Measurements from ENCODE around the gene CLTRN. TPM values are rescaled to one million over a fixed set of nuclear protein-coding genes. Genes with fewer than 3 reads are reported as not detected.
A peak's percentile ranks its signal among the peaks of the same experiment; 100 is the strongest.

The CLTRN gene
- total and polyA plus RNA-seq, 2 of the 8 experiments (the other 6 are each of a cell fraction or from before 2014, with no cell fraction given): 1.2 to 1.3 TPM

- H3K18ac ChIP-seq (ENCODE audit: extremely low read depth, low read length): no peak overlapping the region
- no peak overlapping the region for H2BK15ac ChIP-seq (ENCODE audit: low read length)
- TF ChIP-seq KDM4A (IDR thresholded peaks at IDR 0.05; ENCODE audit: low read depth, low read length, severe bottlenecking) (peak; percentile 12), SUZ12 (IDR thresholded peaks at IDR 0.05; ENCODE audit: low read length) (no peak)
- no peak for FAIRE-seq
- WGBS, 2 experiments (ENCODE audit: extremely low coverage in 1 of 2, insufficient coverage in 1 of 2, insufficient read length in 1 of 2, insufficient replicate concordance in 2 of 2, low coverage in 1 of 2, low lambda C conversion rate in 2 of 2, missing lambda C conversion rate in 1 of 2): 2% methylated on average over 12 of the region's 13 CpGs; no CpG with 5 or more reads in 1 of the 2 experiments
- CTCF ChIA-PET (ENCODE audit: partially characterized antibody): no interaction called here
- POLR2A ChIA-PET (ENCODE audit: partially characterized antibody): interaction anchor here (1.4 to 1.8 kb wide), 2 partner anchors 9 to 12 kb away, joined by 4 to 7 read pairs; no protein-coding TSS in a partner anchor
- H2BK20ac ChIP-seq (ENCODE audit: low read length): no peak overlapping the region
- no peak overlapping the region for H2BK120ac ChIP-seq (replicated peaks; ENCODE audit: low read depth, low read length)
- peaks cover 0 to 4% (median 2%) of the 10 kb centered on the region in 4 experiments; a peak in 2 of 8 replicates for H3K36me3 ChIP-seq (ENCODE audit: control insufficient read depth in 2 of 4, insufficient read depth in 4 of 4, low read length in 3 of 4)
- H3K14ac ChIP-seq (ENCODE audit: insufficient read length): no peak overlapping the region
- H3K27me3 ChIP-seq (replicated peaks in 1 of 4; ENCODE audit: control insufficient read depth in 3 of 4, extremely low read depth in 1 of 4, insufficient read depth in 3 of 4, low read length in 3 of 4): no peaks in the 10 kb centered on the region
- no peak overlapping the region for H2AK5ac ChIP-seq (ENCODE audit: low read depth, low read length)
- no peak overlapping the region; the same call in 1 of the 2 replicates for H2BK12ac ChIP-seq (ENCODE audit: low read depth, low read length)
- H4K8ac ChIP-seq (ENCODE audit: extremely low read depth, insufficient read depth, low read length): no peak overlapping the region; the same call in 1 of the 2 replicates
- 0 out of 2 replicates have a peak overlapping the region, but pooled peaks have one; percentile 74 for H2AFZ ChIP-seq (ENCODE audit: low read length)
- no peak overlapping the region for H3K56ac ChIP-seq (replicated peaks; ENCODE audit: insufficient read length, low read depth, low read length)
- peak overlapping the region; percentile 99; the same call in 1 of the 2 replicates for H2BK5ac ChIP-seq (ENCODE audit: low read depth, low read length)
- peaks cover 0 to 2% of the 10 kb centered on the region in 2 experiments for H4K20me1 ChIP-seq (replicated peaks in 1 of 2; ENCODE audit: control insufficient read depth in 1 of 2, insufficient read depth in 2 of 2, low read length in 2 of 2)
- H3K23me2 ChIP-seq (ENCODE audit: low read depth, low read length): no peaks in the 10 kb centered on the region; the same call in 1 of the 2 replicates
- H4K91ac ChIP-seq (replicated peaks; ENCODE audit: insufficient read length, low read length): no peak overlapping the region
- peak overlapping the region; percentile 76 to 94 (median 88) for H3K4me3 ChIP-seq (ENCODE audit: extremely low read depth in 1 of 4, insufficient read depth in 2 of 4, low read depth in 3 of 4, low read length in 4 of 4)
- H3K9ac ChIP-seq (replicated peaks in 1 of 4; ENCODE audit: extremely low read depth in 1 of 4, low read depth in 3 of 4, low read length in 3 of 4): peak overlapping the region; percentile 45 to 98 (median 96)
- H3K4me1 ChIP-seq (replicated peaks in 1 of 4; ENCODE audit: control insufficient read depth in 3 of 4, insufficient read depth in 4 of 4, low read length in 3 of 4): peaks cover 0 to 4% (median 0%) of the 10 kb centered on the region in 4 experiments; a peak in 3 of 7 replicates
- H3K79me1 ChIP-seq (ENCODE audit: low read depth, low read length): no peaks in the 10 kb centered on the region
- H4K5ac ChIP-seq (ENCODE audit: insufficient read length, low read depth, low read length): peak overlapping the region; percentile 63
- peak overlapping the region; percentile 96 for H3K27ac ChIP-seq (ENCODE audit: low read depth, low read length)
- no peak for DNase-seq (ENCODE audit: low read depth in 1 of 2, low spot score in 2 of 2)
- no peaks in the 10 kb centered on the region for H3K9me3 ChIP-seq (ENCODE audit: insufficient read depth in 2 of 2, low read depth in 1 of 2, low read length in 1 of 2)
- peaks cover 12 to 41% of the 10 kb centered on the region in 2 experiments for H3K79me2 ChIP-seq (ENCODE audit: control insufficient read depth in 1 of 2, insufficient read depth in 2 of 2, low read length in 2 of 2)
- no peak overlapping the region for H3K23ac ChIP-seq (ENCODE audit: insufficient read length)
- H3K4ac ChIP-seq (replicated peaks; ENCODE audit: insufficient read length, low read depth, low read length): no peak overlapping the region
- H3K4me2 ChIP-seq (ENCODE audit: insufficient read depth in 1 of 2, low read depth in 2 of 2, low read length in 2 of 2): peak overlapping the region; percentile 80 to 89
Measured at GRCh38 chrX:15674514-15674840, 9.9 kb upstream of the CLTRN start.
